Coronary artery (tissue), 2 donors: ENCODE measurements around the gene SLC16A14.

ENCODE experiments used
- DNase-seq: peaks from one replicate; pipeline ENCODE4 v3.0.0-alpha.2; 2017; ENCODE audit warnings: low spot score
- H3K27ac ChIP-seq, 2 donors: fragments of 200-600 bp; sonication (generic); one replicate each; pipeline ENCODE4 v1.5.1; 2016 to 2019
- H3K4me3 ChIP-seq: fragments of 200-600 bp; sonication (generic); 2 replicates; pipeline ENCODE4 v1.5.1; 2016; ENCODE audit warnings: mild to moderate bottlenecking, moderate library complexity
- CTCF ChIP-seq: fragments of 200-600 bp; sonication (generic); IDR thresholded peaks from one replicate; pipeline ENCODE4 v1.5.1; 2019; ENCODE audit warnings: antibody characterized with exemption

The SLC16A14 gene

GRCh38 chr2:230043025-230043424, 25.7 kb downstream of the SLC16A14 start:
- no peak for TF ChIP-seq CTCF
- DNase-seq: no peak
- Histone ChIP-seq H3K4me3 (no peak overlapping the region), H3K27ac (no peak overlapping the region)

- Histone ChIP-seq H3K4me3 (no peak overlapping the region), H3K27ac (no peak overlapping the region)
- TF ChIP-seq CTCF: no peak
- DNase-seq: no peak
Observed at GRCh38 chr2:230042195-230042594, 26.5 kb downstream of the SLC16A14 start.

GRCh38 chr2:230023313-230023712, 45.4 kb downstream of the SLC16A14 start:
- Histone ChIP-seq H3K4me3 (no peak overlapping the region), H3K27ac (no peak overlapping the region)
- no peak for TF ChIP-seq CTCF
- no peak for DNase-seq

GRCh38 chr2:230019742-230020141, 49.0 kb downstream of the SLC16A14 start:
- no peak overlapping the region for H3K27ac ChIP-seq
- no peak for DNase-seq
- no peak for TF ChIP-seq CTCF
- no peak overlapping the region for H3K4me3 ChIP-seq

- Histone ChIP-seq H3K27ac (no peak overlapping the region), H3K4me3 (no peak overlapping the region)
- no peak for DNase-seq
- no peak for TF ChIP-seq CTCF
Observed at GRCh38 chr2:230018153-230018552, 50.6 kb downstream of the SLC16A14 start.

- no peak overlapping the region for H3K4me3 ChIP-seq
- TF ChIP-seq CTCF: no peak
- DNase-seq: no peak
- no peak overlapping the region for H3K27ac ChIP-seq
Observed at GRCh38 chr2:230016844-230017243, 51.9 kb downstream of the SLC16A14 start.

- no peak for TF ChIP-seq CTCF
- no peak for DNase-seq
Observed at GRCh38 chr2:230012267-230012884, 56.3 kb downstream of the SLC16A14 start.

More at GRCh38 chr2:230012267-230012884, 56.3 kb downstream of the SLC16A14 start:
- Histone ChIP-seq H3K4me3 (no peak overlapping the region), H3K27ac (no peak overlapping the region)
